Right lobe of liver (tissue), 4 donors: ENCODE data around the gene PHF14.

Source experiments
- POLR2A ChIP-seq: fragments of 450-650 bp; IDR thresholded peaks from one replicate; pipeline ENCODE4 v1.6.1; 2017; ENCODE audit warnings: antibody characterized with exemption, mild to moderate bottlenecking
- TF ChIP-seq, protein P1 (sequence below), 4 donors: fragments of 200-600 bp in 3 of 4; fragments of 450-650 bp in 1 of 4; IDR thresholded peaks; one replicate each; pipeline versions ENCODE4 v1.5.1 to v1.8.0; 2016 to 2022; ENCODE audit warnings: antibody characterized with exemption in 4 of 4, mild to moderate bottlenecking in 2 of 4
- donor health status: DM: no; HTN: no; CAD: no.
- donor health status: DM: no; HTN: no; CAD: no.
- donor health status: DM: no; HTN: yes; CAD: no.

DNA sequence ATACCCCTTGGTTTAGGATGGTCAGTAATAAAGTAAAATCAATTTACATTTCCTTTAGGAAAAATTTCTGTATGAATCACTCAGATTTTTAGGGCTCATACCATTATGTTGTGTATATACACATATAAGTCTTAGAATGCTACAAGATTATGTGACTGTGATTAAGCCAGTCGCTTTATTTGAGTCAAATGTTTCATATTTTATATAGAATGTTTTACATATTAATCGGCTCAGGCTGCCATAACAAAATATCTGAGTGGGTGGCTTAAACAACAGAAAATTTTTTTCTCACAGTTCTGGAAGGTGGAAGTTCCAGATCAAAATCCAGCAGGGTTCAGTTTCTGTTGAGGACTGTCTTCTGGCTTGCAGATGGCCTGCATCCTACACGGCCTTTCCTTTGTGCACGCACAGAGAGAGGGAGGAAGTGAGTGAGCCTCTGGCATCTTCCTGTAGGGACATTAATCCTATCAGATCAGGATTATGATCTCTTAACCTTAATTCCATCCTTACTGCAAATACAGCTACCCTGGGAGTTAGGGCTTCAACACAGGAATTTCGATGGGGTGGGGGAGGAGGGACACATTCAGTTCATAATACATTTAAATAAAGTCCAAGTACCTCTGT, 198.0 kb downstream of the PHF14 start:
- no peak for TF ChIP-seq POLR2A
- TF ChIP-seq, protein P1, sequence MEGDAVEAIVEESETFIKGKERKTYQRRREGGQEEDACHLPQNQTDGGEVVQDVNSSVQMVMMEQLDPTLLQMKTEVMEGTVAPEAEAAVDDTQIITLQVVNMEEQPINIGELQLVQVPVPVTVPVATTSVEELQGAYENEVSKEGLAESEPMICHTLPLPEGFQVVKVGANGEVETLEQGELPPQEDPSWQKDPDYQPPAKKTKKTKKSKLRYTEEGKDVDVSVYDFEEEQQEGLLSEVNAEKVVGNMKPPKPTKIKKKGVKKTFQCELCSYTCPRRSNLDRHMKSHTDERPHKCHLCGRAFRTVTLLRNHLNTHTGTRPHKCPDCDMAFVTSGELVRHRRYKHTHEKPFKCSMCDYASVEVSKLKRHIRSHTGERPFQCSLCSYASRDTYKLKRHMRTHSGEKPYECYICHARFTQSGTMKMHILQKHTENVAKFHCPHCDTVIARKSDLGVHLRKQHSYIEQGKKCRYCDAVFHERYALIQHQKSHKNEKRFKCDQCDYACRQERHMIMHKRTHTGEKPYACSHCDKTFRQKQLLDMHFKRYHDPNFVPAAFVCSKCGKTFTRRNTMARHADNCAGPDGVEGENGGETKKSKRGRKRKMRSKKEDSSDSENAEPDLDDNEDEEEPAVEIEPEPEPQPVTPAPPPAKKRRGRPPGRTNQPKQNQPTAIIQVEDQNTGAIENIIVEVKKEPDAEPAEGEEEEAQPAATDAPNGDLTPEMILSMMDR (IDR thresholded peaks at IDR 0.05): no peak
